Measurements from ENCODE around the gene LRCH3.

DNA sequence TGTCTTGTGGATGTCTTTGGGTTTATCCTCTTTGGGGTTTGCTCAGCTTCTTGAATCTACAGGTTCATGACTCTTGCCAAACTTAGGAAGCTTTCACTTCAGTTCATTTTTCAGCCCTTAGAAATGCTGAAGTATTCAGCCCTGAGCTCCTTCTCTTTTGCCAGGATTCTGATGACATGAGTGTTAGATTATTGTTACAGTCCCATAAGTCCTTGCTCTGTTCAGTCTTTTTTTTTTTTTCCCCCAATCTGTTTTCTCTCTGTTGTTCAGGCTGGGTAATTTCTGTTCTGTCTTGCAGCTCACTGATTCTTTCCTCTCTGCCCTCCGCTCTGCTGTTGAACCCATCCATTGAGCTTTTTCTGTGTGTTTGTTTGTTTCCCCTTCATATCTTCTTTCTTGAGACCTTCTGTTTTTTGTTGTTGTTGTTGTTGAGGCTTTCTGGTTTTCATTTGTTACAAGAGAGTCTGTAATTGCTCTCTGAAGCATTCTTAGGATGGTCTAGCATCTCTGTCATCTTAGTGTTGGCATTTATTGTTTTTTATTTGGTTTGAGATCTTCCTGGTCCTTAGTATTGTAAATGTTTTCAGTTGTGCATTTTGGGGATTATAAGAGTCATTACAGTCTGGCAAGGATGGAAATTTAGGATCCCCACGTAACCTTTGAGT, 18.4 kb downstream of the LRCH3 start:
- TF ChIP-seq ZNF589 (CRISPR knock-in tag; conservative IDR thresholded peaks at IDR 0.05) (no peak), ZNF549 (CRISPR knock-in tag; IDR thresholded peaks at IDR 0.05) (no peak), TBP (CRISPR knock-in tag; IDR thresholded peaks at IDR 0.05) (no peak)
- TF ChIP-seq, protein P1, sequence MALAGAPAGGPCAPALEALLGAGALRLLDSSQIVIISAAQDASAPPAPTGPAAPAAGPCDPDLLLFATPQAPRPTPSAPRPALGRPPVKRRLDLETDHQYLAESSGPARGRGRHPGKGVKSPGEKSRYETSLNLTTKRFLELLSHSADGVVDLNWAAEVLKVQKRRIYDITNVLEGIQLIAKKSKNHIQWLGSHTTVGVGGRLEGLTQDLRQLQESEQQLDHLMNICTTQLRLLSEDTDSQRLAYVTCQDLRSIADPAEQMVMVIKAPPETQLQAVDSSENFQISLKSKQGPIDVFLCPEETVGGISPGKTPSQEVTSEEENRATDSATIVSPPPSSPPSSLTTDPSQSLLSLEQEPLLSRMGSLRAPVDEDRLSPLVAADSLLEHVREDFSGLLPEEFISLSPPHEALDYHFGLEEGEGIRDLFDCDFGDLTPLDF (CRISPR knock-in tag; IDR thresholded peaks at IDR 0.05), result no peak
